HepG2 (cell line): ENCODE results near the gene MYOM1. TPM values are rescaled to one million over a fixed set of nuclear protein-coding genes. Genes with fewer than 3 reads are reported as not detected.

ENCODE experiments used
- E2F5 ChIP-seq: sonication (generic); formaldehyde crosslinking; conservative IDR thresholded peaks from 2 replicates; pipeline ENCODE4 v1.4.0; 2020; ENCODE audit warnings: missing genetic modification reagents
- ELF3 ChIP-seq: IDR thresholded peaks from 2 replicates; pipeline ENCODE4 v1.6.1; 2016; ENCODE audit warnings: missing genetic modification reagents, missing compliant biosample characterization
- ETV5 ChIP-seq: IDR thresholded peaks from 2 replicates; pipeline ENCODE4 v1.6.1; 2018; ENCODE audit warnings: missing biosample characterization, missing genetic modification reagents, inconsistent platforms, borderline replicate concordance
- HNF4A ChIP-seq: sonication (generic); formaldehyde crosslinking; IDR thresholded peaks from 2 replicates; pipeline ENCODE4 v1.4.0; 2020; ENCODE audit warnings: missing genetic modification reagents
- ISX ChIP-seq: sonication (generic); formaldehyde crosslinking; conservative IDR thresholded peaks from 2 replicates; pipeline ENCODE4 v1.5.0; 2020; ENCODE audit warnings: missing genetic modification reagents
- MAFF ChIP-seq: IDR thresholded peaks from 2 replicates; pipeline ENCODE4 v1.6.1; 2011; ENCODE audit warnings: low read depth, low read length, improper control_type of control experiment
- MTA1 ChIP-seq: sonication (generic); formaldehyde crosslinking; IDR thresholded peaks from 2 replicates; pipeline ENCODE4 v1.4.0; 2020; ENCODE audit warnings: missing genetic modification reagents, mild to moderate bottlenecking, borderline replicate concordance
- NCOA2 ChIP-seq: sonication (generic); formaldehyde crosslinking; IDR thresholded peaks from 2 replicates; pipeline ENCODE4 v1.8.0; 2022; ENCODE audit warnings: inconsistent platforms
- PHF8 ChIP-seq: sonication (generic); formaldehyde crosslinking; IDR thresholded peaks from 2 replicates; pipeline ENCODE4 v1.5.0; 2020; ENCODE audit warnings: missing genetic modification reagents
- POLR2AphosphoS5 ChIP-seq: IDR thresholded peaks from 2 replicates; pipeline ENCODE4 v1.6.1; 2012; ENCODE audit warnings: low read depth, low read length
- SNAPC4 ChIP-seq: sonication (generic); formaldehyde crosslinking; IDR thresholded peaks from 2 replicates; pipeline ENCODE4 v1.4.0; 2020; ENCODE audit warnings: mild to moderate bottlenecking, missing genetic modification reagents
- SOX5 ChIP-seq: IDR thresholded peaks from 2 replicates; pipeline ENCODE4 v1.6.1; 2016; ENCODE audit warnings: borderline replicate concordance
- SOX6 ChIP-seq, 2 experiments: fragments of 450-650 bp in 1 of 2; sonication (generic) in 1 of 2; formaldehyde crosslinking in 1 of 2; IDR thresholded peaks; 2 replicates each; pipeline versions ENCODE4 v1.4.0 to v1.6.1; 2017 to 2020; ENCODE audit warnings: antibody characterized with exemption in 1 of 2, mild to moderate bottlenecking in 1 of 2, missing genetic modification reagents in 1 of 2
- TEAD3 ChIP-seq: optimal IDR thresholded peaks from 2 replicates; pipeline ENCODE3; 2016; ENCODE audit warnings: borderline replicate concordance
- ZBTB8A ChIP-seq: sonication (generic); formaldehyde crosslinking; IDR thresholded peaks from 2 replicates; pipeline ENCODE4 v1.4.0; 2020; ENCODE audit warnings: mild to moderate bottlenecking, low read depth, missing genetic modification reagents, borderline replicate concordance
- polyA plus RNA-seq, 8 experiments: library from polyadenylated mRNA; depleted of rRNA in 3 of 8; stranded (reverse) in 7 of 8; unstranded in 1 of 8; fragments of >200 nt; fragmentation: Illumina TruSeq in 4 of 8; extraction: Trizol in 4 of 8; gene quantifications; 2 replicates each; pipeline versions ENCODE4 v1.2.1 to v1.2.3, GENCODE V29; 2011 to 2016; ENCODE audit warnings: low read depth in 4 of 8, missing spikeins in 1 of 8, mixed read lengths in 1 of 8; ENCODE audit not compliant: insufficient read depth in 1 of 8
- total RNA-seq, 5 experiments: library from RNA; depleted of rRNA; stranded (reverse); fragments of >200 nt; fragmentation: Illumina TruSeq; extraction: Trizol; gene quantifications; 2 replicates each; pipeline ENCODE4 v1.2.3, GENCODE V29; 2016; ENCODE audit warnings: low read depth in 1 of 5
- TF ChIP-seq, protein P1 (sequence below): sonication (generic); formaldehyde crosslinking; IDR thresholded peaks from 2 replicates; pipeline ENCODE4 v1.4.0; 2020; ENCODE audit warnings: missing genetic modification reagents, borderline replicate concordance
- TF ChIP-seq, protein P2 (sequence below): sonication (generic); formaldehyde crosslinking; IDR thresholded peaks from 2 replicates; pipeline ENCODE4 v1.4.0; 2020; ENCODE audit warnings: missing genetic modification reagents, borderline replicate concordance
- TF ChIP-seq, protein P3 (sequence below): sonication (generic); formaldehyde crosslinking; IDR thresholded peaks from 2 replicates; pipeline ENCODE4 v1.5.0; 2020; ENCODE audit warnings: missing genetic modification reagents

The MYOM1 gene
- total and polyA plus RNA-seq, 2 of the 13 experiments (the other 11 are each of a cell fraction or from before 2014, with no cell fraction given): 0.46 to 0.98 TPM

- TF ChIP-seq, protein P1, sequence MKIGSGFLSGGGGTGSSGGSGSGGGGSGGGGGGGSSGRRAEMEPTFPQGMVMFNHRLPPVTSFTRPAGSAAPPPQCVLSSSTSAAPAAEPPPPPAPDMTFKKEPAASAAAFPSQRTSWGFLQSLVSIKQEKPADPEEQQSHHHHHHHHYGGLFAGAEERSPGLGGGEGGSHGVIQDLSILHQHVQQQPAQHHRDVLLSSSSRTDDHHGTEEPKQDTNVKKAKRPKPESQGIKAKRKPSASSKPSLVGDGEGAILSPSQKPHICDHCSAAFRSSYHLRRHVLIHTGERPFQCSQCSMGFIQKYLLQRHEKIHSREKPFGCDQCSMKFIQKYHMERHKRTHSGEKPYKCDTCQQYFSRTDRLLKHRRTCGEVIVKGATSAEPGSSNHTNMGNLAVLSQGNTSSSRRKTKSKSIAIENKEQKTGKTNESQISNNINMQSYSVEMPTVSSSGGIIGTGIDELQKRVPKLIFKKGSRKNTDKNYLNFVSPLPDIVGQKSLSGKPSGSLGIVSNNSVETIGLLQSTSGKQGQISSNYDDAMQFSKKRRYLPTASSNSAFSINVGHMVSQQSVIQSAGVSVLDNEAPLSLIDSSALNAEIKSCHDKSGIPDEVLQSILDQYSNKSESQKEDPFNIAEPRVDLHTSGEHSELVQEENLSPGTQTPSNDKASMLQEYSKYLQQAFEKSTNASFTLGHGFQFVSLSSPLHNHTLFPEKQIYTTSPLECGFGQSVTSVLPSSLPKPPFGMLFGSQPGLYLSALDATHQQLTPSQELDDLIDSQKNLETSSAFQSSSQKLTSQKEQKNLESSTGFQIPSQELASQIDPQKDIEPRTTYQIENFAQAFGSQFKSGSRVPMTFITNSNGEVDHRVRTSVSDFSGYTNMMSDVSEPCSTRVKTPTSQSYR (CRISPR knock-in tag): peak; percentile 46; the same call in 1 of the 2 replicates
- TF ChIP-seq, protein P2, sequence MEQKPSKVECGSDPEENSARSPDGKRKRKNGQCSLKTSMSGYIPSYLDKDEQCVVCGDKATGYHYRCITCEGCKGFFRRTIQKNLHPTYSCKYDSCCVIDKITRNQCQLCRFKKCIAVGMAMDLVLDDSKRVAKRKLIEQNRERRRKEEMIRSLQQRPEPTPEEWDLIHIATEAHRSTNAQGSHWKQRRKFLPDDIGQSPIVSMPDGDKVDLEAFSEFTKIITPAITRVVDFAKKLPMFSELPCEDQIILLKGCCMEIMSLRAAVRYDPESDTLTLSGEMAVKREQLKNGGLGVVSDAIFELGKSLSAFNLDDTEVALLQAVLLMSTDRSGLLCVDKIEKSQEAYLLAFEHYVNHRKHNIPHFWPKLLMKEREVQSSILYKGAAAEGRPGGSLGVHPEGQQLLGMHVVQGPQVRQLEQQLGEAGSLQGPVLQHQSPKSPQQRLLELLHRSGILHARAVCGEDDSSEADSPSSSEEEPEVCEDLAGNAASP (CRISPR knock-in tag): peak; percentile 42; the same call in 1 of the 2 replicates
- TF ChIP-seq HNF4A (CRISPR knock-in tag): peak; percentile 44; the same call in 1 of the 2 replicates
- TF ChIP-seq ISX (CRISPR knock-in tag): no peak
- TF ChIP-seq MAFF: no peak
- peak; percentile 46; the same call in 1 of the 2 replicates for TF ChIP-seq NCOA2 (CRISPR knock-in tag)
- no peak for TF ChIP-seq SNAPC4 (CRISPR knock-in tag)
- no peak for TF ChIP-seq SOX6 (IDR thresholded peaks at IDR 0.05)
- peak; percentile 56; the same call in 1 of the 2 replicates for TF ChIP-seq SOX6 (CRISPR knock-in tag; IDR thresholded peaks at IDR 0.05)
- no peak for TF ChIP-seq PHF8
- TF ChIP-seq MTA1: no peak
- TF ChIP-seq ELF3 (CRISPR knock-in tag): peak; percentile 69
- TF ChIP-seq ZBTB8A (CRISPR knock-in tag): no peak
- TF ChIP-seq, protein P3, sequence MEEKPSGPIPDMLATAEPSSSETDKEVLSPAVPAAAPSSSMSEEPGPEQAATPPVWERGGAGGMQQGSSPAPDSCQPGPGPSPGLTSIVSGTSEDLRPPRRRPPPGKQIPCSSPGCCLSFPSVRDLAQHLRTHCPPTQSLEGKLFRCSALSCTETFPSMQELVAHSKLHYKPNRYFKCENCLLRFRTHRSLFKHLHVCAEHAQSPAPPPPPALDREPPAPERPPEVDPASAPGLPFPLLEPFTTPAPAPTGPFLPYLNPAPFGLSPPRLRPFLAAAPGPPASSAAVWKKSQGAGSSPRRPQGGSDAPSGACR (CRISPR knock-in tag): no peak
- TF ChIP-seq E2F5 (CRISPR knock-in tag): no peak
- TF ChIP-seq SOX5 (CRISPR knock-in tag): peak; percentile 75; the same call in 1 of the 2 replicates
- peak; percentile 75; the same call in 1 of the 2 replicates for TF ChIP-seq ETV5
- TF ChIP-seq TEAD3 (CRISPR knock-in tag): peak; percentile 72
- TF ChIP-seq POLR2AphosphoS5: no peak
These were observed 119.2 kb downstream of the MYOM1 start (continued) for GRCh38 chr18:3100498-3101132.
